ENCODE results near the gene MORF4L1.
"Not testable (repeated sequence)": the region's sequence is repeated elsewhere in the genome, so short reads cannot be mapped to it uniquely, and the experiment has no call there.

Gene MORF4L1

GRCh38 chr15:78925956-78926743 lies 53.5 kb downstream of the MORF4L1 start:
- DNase-seq (ENCODE audit: low spot score), result no peak

- DNase-seq (ENCODE audit: low spot score), result no peak
Measured at GRCh38 chr15:78927077-78927790, 54.5 kb downstream of the MORF4L1 start.

DNA sequence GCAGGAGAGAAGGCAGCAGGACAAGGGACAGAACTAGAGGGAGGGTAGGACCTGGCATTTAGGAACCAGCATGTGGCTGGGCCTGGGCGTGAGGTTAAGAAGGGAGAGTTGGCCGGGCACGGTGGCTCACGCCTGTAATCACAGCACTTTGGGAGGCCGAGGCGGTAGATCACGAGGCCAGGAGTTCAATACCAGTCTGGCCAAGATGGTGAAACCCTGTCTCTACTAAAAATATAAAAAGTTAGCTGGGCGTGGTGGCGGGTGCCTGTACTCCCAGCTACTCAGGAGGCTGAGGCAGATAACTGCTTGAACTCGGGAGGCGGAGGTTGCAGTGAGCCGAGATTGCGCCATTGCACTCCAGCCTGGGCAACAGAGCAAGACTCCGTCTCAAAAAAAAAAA lies 55.5 kb downstream of the MORF4L1 start:
- DNase-seq (ENCODE audit: low spot score), result not testable (repeated sequence)

GRCh38 chr15:78928616-78929093 lies 56.0 kb downstream of the MORF4L1 start:
- no peak for DNase-seq (ENCODE audit: low spot score)

- DNase-seq (ENCODE audit: low spot score), result no peak
Measured at GRCh38 chr15:78929536-78930264, 57.0 kb downstream of the MORF4L1 start.

DNA sequence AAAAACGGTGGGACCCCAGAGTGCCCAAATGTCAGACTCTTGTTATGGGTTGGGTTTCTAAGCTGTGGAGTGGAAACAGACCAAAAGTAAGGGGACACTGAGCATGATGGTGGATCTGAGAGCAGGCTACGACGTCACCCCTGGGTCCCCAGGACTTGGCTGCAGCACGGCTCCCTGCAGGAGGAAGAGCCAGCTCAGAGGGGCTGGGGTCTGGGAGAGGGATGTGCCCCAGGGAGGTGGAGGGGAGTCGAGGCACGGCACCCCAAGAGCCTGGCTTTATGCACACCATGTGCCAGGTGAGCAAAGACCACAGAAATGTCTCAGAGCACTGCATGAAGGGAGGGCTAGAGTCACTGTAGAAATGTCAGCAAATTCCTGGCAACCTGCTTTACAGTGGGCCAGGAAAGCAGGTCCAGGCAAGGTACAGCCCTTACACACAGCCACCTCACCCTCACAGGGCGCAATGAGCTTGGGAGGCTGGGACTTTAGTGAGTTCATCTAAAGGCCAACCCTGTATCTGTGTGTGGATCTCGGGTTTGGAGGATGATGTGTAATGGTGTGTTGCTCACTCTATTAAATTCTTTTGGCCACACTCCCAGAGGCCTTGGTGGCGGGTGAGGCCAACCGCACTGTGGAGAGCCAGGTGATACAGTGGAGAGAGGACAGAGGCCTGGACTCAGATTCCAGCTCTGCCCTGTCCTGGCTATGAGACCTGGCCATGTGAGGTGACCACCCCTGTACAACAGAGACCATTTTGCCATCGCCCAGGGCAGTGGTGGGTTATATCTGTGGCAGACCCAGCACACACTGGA lies 58.1 kb downstream of the MORF4L1 start:
- DNase-seq (ENCODE audit: low spot score), result no peak

DNA sequence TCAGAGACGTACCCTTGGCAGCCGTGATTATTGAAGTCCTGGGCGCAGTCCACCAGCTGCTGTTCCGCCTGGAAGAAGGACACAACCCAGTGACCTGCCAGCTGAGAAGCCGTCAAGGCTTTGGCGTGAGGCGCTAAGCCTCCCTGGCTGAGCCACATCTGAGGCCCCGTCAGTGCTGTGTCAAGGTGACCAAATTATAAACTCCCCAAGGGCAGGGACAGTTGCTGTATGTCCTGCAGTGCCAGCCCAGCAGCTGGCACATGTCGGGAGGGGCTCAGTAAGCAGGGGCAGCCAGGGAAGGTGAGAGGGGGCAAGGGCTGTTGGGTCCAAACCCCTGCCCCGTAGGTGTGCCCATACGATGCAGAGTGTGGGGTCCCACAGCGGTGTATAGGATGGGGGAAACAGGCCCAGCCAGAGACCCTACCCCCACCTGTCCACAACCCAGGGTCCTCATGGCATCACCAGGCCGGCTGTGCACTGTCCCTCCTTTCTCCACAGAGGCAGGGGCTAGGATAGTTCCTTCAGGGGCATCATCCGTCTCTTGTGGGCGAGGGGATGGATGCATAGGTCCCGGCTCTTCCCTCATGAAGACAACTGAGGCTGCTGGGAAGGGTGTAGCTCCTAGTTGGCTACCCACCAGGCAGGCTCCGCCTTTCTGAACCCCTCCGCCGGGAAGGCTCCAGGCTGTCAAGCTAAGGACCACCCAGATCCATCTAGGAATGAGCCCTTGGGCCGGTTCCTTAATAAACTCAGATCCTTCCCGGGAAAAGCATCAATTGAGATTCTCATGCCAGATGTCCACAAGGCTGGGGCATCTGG lies 59.0 kb downstream of the MORF4L1 start:
- DNase-seq (ENCODE audit: low spot score), result no peak

GRCh38 chr15:78932258-78932808 lies 59.6 kb downstream of the MORF4L1 start:
- no peak for DNase-seq (ENCODE audit: low spot score)

- no peak for DNase-seq (ENCODE audit: low spot score)
Measured at GRCh38 chr15:78933187-78933822, 60.6 kb downstream of the MORF4L1 start.

DNA sequence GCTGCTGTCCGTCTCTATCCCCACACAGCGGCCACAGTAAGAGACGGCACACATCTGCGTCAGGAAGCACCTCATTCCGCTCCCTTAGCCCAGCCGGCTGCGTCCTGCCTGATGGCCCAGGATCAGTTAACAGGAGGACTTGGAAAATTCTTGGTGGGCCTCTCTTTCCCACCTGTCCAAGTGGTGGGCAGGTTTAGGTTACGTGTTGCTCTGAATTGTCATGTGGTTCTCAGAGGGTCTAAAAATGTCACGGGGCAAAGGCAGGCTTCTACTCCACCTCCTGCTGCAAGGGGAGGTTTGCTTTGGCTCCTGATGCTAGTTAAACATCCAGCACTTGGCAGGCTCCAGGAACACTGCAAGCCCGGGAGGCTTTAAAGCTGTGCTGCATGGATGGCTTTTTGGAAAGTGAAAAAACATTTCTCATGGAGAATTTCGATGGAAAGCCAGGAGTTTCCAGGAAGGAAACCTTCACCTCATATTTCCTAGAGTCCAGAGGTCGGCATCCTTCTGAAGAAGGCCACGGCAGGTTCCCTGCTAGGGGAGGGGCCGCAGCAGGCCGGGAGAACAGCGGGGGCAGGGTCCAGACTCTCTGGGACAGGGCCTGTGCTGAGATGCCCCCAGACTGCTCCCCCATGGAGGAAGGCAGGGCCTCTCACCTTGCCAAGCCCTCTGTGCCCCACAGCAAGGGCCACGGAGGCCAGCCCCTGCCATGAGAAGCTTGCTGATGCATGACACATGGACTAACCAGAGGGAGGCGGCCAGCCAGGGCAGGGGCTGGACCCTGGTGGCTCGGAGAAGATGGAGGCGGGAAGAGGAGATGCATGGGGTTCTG lies 61.3 kb downstream of the MORF4L1 start:
- no peak for DNase-seq (ENCODE audit: low spot score)

GRCh38 chr15:78934655-78935023 lies 61.9 kb downstream of the MORF4L1 start:
- DNase-seq (ENCODE audit: low spot score), result no peak

GRCh38 chr15:78937132-78937739 lies 64.5 kb downstream of the MORF4L1 start:
- no peak for DNase-seq (ENCODE audit: low spot score)

DNA sequence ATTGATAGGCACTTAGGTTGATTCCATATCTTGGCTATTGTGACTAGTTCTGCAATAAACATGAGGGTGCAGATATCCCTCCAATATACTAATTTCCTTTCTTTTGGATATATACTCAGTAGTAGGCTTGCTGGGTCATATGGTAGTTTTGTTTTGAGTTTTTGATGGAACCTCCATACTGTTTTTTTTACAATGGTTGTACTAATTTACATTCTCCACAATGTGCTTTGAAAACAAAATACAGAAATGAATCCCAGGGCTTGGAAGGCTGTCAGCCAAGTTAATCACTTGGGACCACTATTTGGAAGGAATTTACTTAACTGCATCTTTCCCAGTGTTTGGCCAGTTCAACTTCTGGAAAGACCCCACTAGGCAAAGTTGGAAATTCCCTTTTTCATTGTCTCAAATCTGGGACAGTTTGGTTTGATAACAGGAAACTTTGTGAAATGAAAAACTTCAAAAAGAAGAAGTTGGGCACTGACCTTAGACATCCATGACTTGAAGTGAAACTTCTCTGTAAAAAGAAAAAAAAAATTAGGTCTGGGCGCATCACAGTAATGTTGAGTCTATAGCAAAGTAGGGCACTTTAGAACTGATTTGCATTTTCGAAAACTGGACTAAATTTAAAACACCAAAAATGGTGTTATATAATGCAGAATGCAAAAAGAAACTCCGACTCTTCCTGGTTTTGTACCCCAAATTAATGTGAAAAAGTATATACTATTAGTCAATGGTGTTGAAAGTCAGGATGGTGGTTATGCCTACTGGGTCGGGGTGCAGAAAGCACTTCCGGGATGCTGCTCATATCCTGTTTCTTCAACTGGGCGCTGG lies 66.2 kb downstream of the MORF4L1 start:
- peak; percentile 45 for DNase-seq (ENCODE audit: low spot score)

GRCh38 chr15:78942741-78943140 lies 70.1 kb downstream of the MORF4L1 start:
- DNase-seq (ENCODE audit: low spot score), result no peak

DNA sequence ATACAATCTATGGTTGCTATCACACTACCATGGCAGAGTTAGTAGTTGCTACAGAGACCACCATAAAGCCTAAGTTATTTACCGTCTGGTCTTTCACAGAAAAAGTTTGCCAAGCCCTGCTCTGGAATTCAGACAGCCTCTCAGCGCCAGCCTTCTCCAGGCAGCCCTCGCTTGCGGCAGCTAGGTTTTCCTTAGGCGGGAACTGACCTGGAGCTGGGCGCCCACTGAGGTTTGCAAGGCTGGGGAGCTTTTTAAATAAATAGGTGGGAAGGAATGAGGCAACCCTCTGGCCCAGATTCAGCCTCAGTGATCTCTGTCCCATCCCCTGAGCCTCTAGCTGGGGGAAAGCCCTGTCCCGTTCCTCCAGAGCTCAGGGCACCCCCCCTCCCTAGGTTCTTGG lies 71.0 kb downstream of the MORF4L1 start:
- no peak for DNase-seq (ENCODE audit: low spot score)

GRCh38 chr15:78944202-78944625 lies 71.5 kb downstream of the MORF4L1 start:
- no peak for DNase-seq (ENCODE audit: low spot score)

DNA sequence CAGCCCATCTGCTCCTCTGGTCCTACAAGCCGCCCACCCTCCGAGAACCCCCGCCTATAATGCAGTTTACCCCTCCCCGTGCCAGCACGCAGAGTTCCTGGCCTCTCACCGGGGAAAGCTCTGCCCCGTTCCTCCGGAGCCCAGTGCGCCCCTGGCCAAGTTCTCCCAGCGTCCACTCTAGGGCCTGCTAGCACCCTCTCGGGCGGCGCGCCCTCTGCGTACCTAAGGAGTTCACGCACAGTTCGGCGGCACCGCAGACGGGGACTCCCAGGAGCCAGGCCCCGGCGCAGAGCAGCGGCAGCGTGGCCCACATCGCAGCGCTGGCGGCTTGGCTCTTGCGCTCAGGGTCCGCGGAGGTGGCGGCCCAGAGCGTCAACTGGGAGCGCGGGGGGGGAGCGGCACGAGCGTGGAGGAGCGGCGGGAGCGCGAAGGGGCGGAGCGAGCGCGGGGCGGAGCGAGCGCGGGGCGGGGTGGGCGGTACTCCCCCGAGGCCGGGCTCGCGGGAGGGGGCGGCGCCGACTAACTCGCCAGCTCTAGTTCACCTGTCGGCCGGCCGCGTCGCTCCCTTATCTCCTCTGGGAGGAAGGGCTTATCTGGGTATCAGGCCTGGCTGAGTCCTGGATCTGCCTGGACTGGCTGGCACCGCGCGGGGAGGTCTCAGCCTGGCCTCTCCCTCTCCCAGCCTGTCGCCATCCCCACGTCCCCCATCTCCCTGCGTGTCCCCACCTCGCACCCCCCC lies 72.1 kb downstream of the MORF4L1 start, which contains the start of gene CTSH:
Gene CTSH, minus strand, starts transcription at position 378 of the 739 bp plus-strand sequence. Its CDS starts 65 bp downstream, at position 313.
- DNase-seq (ENCODE audit: low spot score), result peak; percentile 45

All from globus pallidus (tissue), 1 donor.